HepG2 (cell line): ENCODE data around the gene SIRT5. TPM values are rescaled to one million over a fixed set of nuclear protein-coding genes. Genes with fewer than 3 reads are reported as not detected.

Source experiments
- ATM ChIP-seq: fragments of 450-650 bp; IDR thresholded peaks from 2 replicates; pipeline ENCODE4 v1.7.1; 2017; ENCODE audit warnings: mild to moderate bottlenecking, borderline replicate concordance
- EZH2 ChIP-seq: conservative IDR thresholded peaks from 2 replicates; pipeline ENCODE4 v1.6.1; 2012; ENCODE audit warnings: mild to moderate bottlenecking, low read depth, low read length, moderate library complexity
- NCOA1 ChIP-seq: sonication (generic); formaldehyde crosslinking; IDR thresholded peaks from 2 replicates; pipeline ENCODE4 v1.9.0; 2021; ENCODE audit warnings: missing genetic modification reagents
- SATB2 ChIP-seq: sonication (generic); formaldehyde crosslinking; IDR thresholded peaks from 2 replicates; pipeline ENCODE4 v1.5.0; 2020; ENCODE audit warnings: missing genetic modification reagents
- SNRNP70 ChIP-seq: fragments of 200-400 bp; formaldehyde crosslinking; IDR thresholded peaks from 2 replicates; pipeline ENCODE4 v1.6.1; 2017; ENCODE audit warnings: mild to moderate bottlenecking, low read depth, low read length, moderate library complexity
- THAP11 ChIP-seq: IDR thresholded peaks from 2 replicates; pipeline ENCODE4 v1.6.1; 2016; ENCODE audit warnings: missing biosample characterization, missing genetic modification reagents
- ZNF3 ChIP-seq: IDR thresholded peaks from 2 replicates; pipeline ENCODE4 v1.7.0; 2017; ENCODE audit warnings: inconsistent platforms
- ZNF33A ChIP-seq: sonication (generic); formaldehyde crosslinking; IDR thresholded peaks from 2 replicates; pipeline ENCODE4 v1.5.1; 2020; ENCODE audit warnings: missing genetic modification reagents, mild to moderate bottlenecking, moderate library complexity, borderline replicate concordance
- ZNF724P ChIP-seq: sonication (generic); formaldehyde crosslinking; IDR thresholded peaks from 2 replicates; pipeline ENCODE4 v1.8.0; 2022; ENCODE audit warnings: missing genetic modification reagents, borderline replicate concordance
- polyA plus RNA-seq, 8 experiments: library from polyadenylated mRNA; depleted of rRNA in 3 of 8; stranded (reverse) in 7 of 8; unstranded in 1 of 8; fragments of >200 nt; fragmentation: Illumina TruSeq in 4 of 8; extraction: Trizol in 4 of 8; gene quantifications; 2 replicates each; pipeline versions ENCODE4 v1.2.1 to v1.2.3, GENCODE V29; 2011 to 2016; ENCODE audit warnings: low read depth in 4 of 8, missing spikeins in 1 of 8, mixed read lengths in 1 of 8; ENCODE audit not compliant: insufficient read depth in 1 of 8
- total RNA-seq, 5 experiments: library from RNA; depleted of rRNA; stranded (reverse); fragments of >200 nt; fragmentation: Illumina TruSeq; extraction: Trizol; gene quantifications; 2 replicates each; pipeline ENCODE4 v1.2.3, GENCODE V29; 2016; ENCODE audit warnings: low read depth in 1 of 5
- TF ChIP-seq, protein P1 (sequence below), 2 experiments: sonication (generic) in 1 of 2; formaldehyde crosslinking in 1 of 2; IDR thresholded peaks; 2 replicates each; pipeline versions ENCODE4 v1.4.0 to v1.6.1; 2016 to 2020; ENCODE audit warnings: borderline replicate concordance in 1 of 2, low read depth in 1 of 2, mild to moderate bottlenecking in 1 of 2, missing genetic modification reagents in 1 of 2
- TF ChIP-seq, protein P2 (sequence below): sonication (generic); formaldehyde crosslinking; IDR thresholded peaks from 2 replicates; pipeline ENCODE4 v1.4.0; 2020; ENCODE audit warnings: missing genetic modification reagents
- TF ChIP-seq, protein P3 (sequence below): sonication (generic); formaldehyde crosslinking; IDR thresholded peaks from 2 replicates; pipeline ENCODE4 v1.5.0; 2020; ENCODE audit warnings: mild to moderate bottlenecking, missing genetic modification reagents, borderline replicate concordance
- TF ChIP-seq, protein P4 (sequence below): sonication (generic); formaldehyde crosslinking; conservative IDR thresholded peaks from 2 replicates; pipeline ENCODE4 v1.8.0; 2022; ENCODE audit warnings: missing genetic modification reagents
- TF ChIP-seq, protein P5 (sequence below): sonication (generic); formaldehyde crosslinking; IDR thresholded peaks from 2 replicates; pipeline ENCODE4 v1.4.0; 2020; ENCODE audit warnings: missing genetic modification reagents

Gene SIRT5
- total and polyA plus RNA-seq, 2 of the 13 experiments (the other 11 are each of a cell fraction or from before 2014, with no cell fraction given): 14.1 to 16.6 TPM

DNA sequence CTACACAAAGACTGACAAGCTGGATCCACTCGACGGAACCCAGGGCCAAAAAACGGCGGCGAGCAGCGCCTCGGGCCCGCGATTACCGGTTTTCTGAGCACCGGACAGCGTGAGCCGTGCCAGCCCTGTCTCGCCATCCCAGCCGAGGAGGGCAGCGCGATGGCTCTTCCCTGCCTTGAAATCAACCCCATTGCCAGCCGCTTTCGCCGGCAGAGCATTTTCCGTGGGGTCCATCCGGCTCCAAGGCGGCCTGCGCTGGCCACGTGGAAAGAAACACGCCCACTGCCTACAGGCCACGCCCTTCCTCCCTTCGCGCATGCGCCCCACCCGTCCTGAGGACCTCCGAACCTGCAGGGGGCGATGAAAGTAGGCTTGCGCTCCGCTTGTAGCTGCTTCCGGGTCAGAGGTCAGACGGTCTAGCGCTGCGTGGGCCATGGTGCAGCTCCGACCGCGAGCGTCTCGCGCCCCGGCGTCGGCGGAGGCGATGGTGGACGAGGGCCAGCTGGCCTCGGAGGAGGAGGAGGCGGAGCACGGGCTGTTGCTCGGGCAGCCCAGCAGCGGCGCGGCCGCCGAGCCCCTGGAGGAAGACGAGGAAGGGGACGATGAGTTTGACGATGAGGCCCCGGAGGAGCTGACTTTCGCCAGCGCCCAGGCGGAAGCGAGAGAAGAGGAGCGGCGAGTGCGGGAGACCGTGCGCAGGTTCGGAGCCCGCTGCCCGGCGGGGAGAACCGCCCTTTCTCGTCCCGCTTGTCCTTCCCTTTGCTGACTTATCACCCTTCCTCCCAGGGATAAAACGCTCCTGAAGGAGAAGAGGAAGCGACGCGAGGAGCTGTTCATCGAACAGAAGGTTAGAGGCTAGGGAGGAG, 40.8 kb downstream of the SIRT5 start, which contains the start of gene NOL7 (continued):
- TF ChIP-seq, protein P1, sequence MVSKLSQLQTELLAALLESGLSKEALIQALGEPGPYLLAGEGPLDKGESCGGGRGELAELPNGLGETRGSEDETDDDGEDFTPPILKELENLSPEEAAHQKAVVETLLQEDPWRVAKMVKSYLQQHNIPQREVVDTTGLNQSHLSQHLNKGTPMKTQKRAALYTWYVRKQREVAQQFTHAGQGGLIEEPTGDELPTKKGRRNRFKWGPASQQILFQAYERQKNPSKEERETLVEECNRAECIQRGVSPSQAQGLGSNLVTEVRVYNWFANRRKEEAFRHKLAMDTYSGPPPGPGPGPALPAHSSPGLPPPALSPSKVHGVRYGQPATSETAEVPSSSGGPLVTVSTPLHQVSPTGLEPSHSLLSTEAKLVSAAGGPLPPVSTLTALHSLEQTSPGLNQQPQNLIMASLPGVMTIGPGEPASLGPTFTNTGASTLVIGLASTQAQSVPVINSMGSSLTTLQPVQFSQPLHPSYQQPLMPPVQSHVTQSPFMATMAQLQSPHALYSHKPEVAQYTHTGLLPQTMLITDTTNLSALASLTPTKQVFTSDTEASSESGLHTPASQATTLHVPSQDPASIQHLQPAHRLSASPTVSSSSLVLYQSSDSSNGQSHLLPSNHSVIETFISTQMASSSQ (IDR thresholded peaks at IDR 0.05; ENCODE audit: low read depth): peak; percentile 18; the same call in 1 of the 2 replicates
- TF ChIP-seq, protein P1 (CRISPR knock-in tag; IDR thresholded peaks at IDR 0.05; ENCODE audit: borderline replicate concordance): peak; percentile 91
- peak; percentile 87; the same call in 1 of the 2 replicates for TF ChIP-seq ZNF724P (CRISPR knock-in tag)
- TF ChIP-seq, protein P2, sequence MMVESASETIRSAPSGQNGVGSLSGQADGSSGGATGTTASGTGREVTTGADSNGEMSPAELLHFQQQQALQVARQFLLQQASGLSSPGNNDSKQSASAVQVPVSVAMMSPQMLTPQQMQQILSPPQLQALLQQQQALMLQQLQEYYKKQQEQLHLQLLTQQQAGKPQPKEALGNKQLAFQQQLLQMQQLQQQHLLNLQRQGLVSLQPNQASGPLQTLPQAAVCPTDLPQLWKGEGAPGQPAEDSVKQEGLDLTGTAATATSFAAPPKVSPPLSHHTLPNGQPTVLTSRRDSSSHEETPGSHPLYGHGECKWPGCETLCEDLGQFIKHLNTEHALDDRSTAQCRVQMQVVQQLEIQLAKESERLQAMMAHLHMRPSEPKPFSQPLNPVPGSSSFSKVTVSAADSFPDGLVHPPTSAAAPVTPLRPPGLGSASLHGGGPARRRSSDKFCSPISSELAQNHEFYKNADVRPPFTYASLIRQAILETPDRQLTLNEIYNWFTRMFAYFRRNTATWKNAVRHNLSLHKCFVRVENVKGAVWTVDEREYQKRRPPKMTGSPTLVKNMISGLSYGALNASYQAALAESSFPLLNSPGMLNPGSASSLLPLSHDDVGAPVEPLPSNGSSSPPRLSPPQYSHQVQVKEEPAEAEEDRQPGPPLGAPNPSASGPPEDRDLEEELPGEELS (CRISPR knock-in tag): peak; percentile 73; the same call in 1 of the 2 replicates
- TF ChIP-seq ATM: no peak
- TF ChIP-seq, protein P3, sequence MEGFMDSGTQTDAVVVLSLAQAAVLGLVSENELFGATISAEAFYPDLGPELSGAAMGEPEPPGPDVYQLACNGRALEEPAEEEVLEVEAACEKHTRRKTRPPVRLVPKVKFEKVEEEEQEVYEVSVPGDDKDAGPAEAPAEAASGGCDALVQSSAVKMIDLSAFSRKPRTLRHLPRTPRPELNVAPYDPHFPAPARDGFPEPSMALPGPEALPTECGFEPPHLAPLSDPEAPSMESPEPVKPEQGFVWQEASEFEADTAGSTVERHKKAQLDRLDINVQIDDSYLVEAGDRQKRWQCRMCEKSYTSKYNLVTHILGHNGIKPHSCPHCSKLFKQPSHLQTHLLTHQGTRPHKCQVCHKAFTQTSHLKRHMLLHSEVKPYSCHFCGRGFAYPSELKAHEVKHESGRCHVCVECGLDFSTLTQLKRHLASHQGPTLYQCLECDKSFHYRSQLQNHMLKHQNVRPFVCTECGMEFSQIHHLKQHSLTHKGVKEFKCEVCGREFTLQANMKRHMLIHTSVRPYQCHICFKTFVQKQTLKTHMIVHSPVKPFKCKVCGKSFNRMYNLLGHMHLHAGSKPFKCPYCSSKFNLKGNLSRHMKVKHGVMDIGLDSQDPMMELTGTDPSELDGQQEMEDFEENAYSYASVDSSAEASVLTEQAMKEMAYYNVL (CRISPR knock-in tag): peak; percentile 92
- TF ChIP-seq, protein P4, sequence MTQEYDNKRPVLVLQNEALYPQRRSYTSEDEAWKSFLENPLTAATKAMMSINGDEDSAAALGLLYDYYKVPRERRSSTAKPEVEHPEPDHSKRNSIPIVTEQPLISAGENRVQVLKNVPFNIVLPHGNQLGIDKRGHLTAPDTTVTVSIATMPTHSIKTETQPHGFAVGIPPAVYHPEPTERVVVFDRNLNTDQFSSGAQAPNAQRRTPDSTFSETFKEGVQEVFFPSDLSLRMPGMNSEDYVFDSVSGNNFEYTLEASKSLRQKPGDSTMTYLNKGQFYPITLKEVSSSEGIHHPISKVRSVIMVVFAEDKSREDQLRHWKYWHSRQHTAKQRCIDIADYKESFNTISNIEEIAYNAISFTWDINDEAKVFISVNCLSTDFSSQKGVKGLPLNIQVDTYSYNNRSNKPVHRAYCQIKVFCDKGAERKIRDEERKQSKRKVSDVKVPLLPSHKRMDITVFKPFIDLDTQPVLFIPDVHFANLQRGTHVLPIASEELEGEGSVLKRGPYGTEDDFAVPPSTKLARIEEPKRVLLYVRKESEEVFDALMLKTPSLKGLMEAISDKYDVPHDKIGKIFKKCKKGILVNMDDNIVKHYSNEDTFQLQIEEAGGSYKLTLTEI (CRISPR knock-in tag): no peak
- TF ChIP-seq EZH2: no peak
- TF ChIP-seq ZNF33A (CRISPR knock-in tag): peak; percentile 99
- TF ChIP-seq NCOA1: peak; percentile 92; the same call in 1 of the 2 replicates
- TF ChIP-seq ZNF3 (CRISPR knock-in tag): 0 out of 2 replicates have a peak, but pooled peaks have one; percentile 58
- no peak for TF ChIP-seq SNRNP70
- peak; percentile 73 for TF ChIP-seq SATB2 (CRISPR knock-in tag)
- peak; percentile 97 for TF ChIP-seq THAP11 (CRISPR knock-in tag)
- TF ChIP-seq, protein P5, sequence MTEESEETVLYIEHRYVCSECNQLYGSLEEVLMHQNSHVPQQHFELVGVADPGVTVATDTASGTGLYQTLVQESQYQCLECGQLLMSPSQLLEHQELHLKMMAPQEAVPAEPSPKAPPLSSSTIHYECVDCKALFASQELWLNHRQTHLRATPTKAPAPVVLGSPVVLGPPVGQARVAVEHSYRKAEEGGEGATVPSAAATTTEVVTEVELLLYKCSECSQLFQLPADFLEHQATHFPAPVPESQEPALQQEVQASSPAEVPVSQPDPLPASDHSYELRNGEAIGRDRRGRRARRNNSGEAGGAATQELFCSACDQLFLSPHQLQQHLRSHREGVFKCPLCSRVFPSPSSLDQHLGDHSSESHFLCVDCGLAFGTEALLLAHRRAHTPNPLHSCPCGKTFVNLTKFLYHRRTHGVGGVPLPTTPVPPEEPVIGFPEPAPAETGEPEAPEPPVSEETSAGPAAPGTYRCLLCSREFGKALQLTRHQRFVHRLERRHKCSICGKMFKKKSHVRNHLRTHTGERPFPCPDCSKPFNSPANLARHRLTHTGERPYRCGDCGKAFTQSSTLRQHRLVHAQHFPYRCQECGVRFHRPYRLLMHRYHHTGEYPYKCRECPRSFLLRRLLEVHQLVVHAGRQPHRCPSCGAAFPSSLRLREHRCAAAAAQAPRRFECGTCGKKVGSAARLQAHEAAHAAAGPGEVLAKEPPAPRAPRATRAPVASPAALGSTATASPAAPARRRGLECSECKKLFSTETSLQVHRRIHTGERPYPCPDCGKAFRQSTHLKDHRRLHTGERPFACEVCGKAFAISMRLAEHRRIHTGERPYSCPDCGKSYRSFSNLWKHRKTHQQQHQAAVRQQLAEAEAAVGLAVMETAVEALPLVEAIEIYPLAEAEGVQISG (CRISPR knock-in tag): peak; percentile 99
